Upper lobe of right lung (tissue), 1 donor: ENCODE data around the gene RPS15. TPM values are rescaled to one million over a fixed set of nuclear protein-coding genes. Genes with fewer than 3 reads are reported as not detected.
A peak's percentile ranks its signal among the peaks of the same experiment; 100 is the strongest.
"Not testable (repeated sequence)": the region's sequence is repeated elsewhere in the genome, so short reads cannot be mapped to it uniquely, and the experiment has no call there.

ENCODE experiments used
- ATAC-seq: fragments of 200-7000 bp; cut with Tn5 transposase; one replicate; pipeline ENCODE4 v1.9.1; 2020; ENCODE audit warnings: mild to moderate bottlenecking, moderate library complexity
- DNase-seq: peaks from one replicate; pipeline ENCODE4 v3.0.0-alpha.2; 2020
- H3K27ac ChIP-seq: fragments of 200-600 bp; one replicate; pipeline ENCODE4 v1.8.0; 2022
- H3K27me3 ChIP-seq: fragments of 200-600 bp; one replicate; pipeline ENCODE4 v1.8.0; 2022; ENCODE audit warnings: mild to moderate bottlenecking
- H3K36me3 ChIP-seq: fragments of 200-600 bp; one replicate; pipeline ENCODE4 v1.8.0; 2022
- H3K4me1 ChIP-seq: fragments of 200-600 bp; one replicate; pipeline ENCODE4 v1.8.0; 2022
- H3K4me3 ChIP-seq: fragments of 200-600 bp; one replicate; pipeline ENCODE4 v1.8.0; 2022; ENCODE audit warnings: mild to moderate bottlenecking
- H3K9me3 ChIP-seq: fragments of 200-600 bp; one replicate; pipeline ENCODE4 v1.8.0; 2022
- CTCF ChIP-seq: fragments of 200-600 bp; IDR thresholded peaks from one replicate; pipeline ENCODE4 v1.8.0; 2022; ENCODE audit warnings: antibody characterized with exemption
- intact Hi-C: fragments of 100-400 bp; cut with DNase I; formaldehyde crosslinking; loops from one replicate; pipeline ENCODE4 v1.11.0; 2022
- total RNA-seq: library from RNA; stranded (reverse); fragmentation: NEBNext Ultra II Directional; extraction: Animal tissue kit (Norgen Biotek cat#: 25700); gene quantifications from one replicate; pipeline ENCODE4 v1.2.1, GENCODE V29; 2021
- donor health status: DM: no; HTN: yes; CAD: no; lungs with severe emphysema.

RPS15 gene
- total RNA-seq, 1 donor from 2014 or later = 841 TPM

- H3K27me3 ChIP-seq = no peaks in the 10 kb centered on the region
- intact Hi-C loops = no loop called here
- peaks cover 49% of the 10 kb centered on the region for H3K4me1 ChIP-seq
- H3K27ac ChIP-seq = peak overlapping the region; percentile 11
- H3K36me3 ChIP-seq = peaks cover 51% of the 10 kb centered on the region
- no peaks in the 10 kb centered on the region for H3K9me3 ChIP-seq
- no peak for DNase-seq
- H3K4me3 ChIP-seq = no peak overlapping the region
- no peak for TF ChIP-seq CTCF
- no peak for ATAC-seq
These were observed 20.3 kb upstream of the RPS15 start for GRCh38 chr19:1417681-1418495.

GRCh38 chr19:1418496-1418775 lies 19.8 kb upstream of the RPS15 start:
- no peak overlapping the region for H3K27ac ChIP-seq
- peaks cover 44% of the 10 kb centered on the region for H3K4me1 ChIP-seq
- no peaks in the 10 kb centered on the region for H3K27me3 ChIP-seq
- no peak for DNase-seq
- H3K36me3 ChIP-seq = peaks cover 53% of the 10 kb centered on the region
- no peaks in the 10 kb centered on the region for H3K9me3 ChIP-seq
- no peak for ATAC-seq
- intact Hi-C loops = no loop called here
- no peak overlapping the region for H3K4me3 ChIP-seq
- TF ChIP-seq CTCF = no peak

DNA sequence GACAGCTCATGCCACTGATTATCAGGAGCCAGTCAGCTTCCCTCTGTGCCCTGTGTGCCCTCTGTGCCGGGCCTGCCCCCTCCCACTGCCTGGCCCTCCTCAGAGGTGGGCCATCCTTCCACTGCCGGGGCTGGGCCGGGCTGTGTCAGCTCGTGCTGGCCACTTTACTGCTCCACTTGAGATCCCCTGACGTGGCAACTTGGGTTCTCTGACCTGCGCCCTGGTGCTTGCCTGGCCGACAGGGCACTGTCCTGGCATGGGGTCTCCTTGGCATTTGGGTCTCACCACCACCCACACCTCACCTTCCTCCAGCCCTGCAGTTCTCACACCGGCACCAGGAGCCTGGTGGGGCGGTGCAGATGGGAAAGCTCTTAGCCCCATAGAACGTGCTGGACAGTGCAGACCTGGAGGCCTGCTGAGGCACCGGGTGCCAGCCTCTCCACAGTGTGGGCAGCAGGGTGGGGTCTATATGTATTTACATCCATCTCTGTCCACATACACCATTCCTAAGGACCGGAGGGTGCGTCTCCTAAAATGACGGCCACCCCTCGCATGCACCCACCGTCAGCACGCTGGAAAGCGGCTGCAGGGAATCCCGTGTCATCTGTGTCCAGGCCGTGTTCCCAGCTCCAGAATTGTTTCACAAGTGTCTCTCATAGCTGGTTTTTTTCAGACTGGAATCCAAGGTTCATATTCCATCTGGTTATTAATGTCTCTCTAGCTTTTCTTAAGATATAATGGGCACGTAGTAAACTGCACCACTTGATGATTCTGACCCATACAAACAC lies 19.1 kb upstream of the RPS15 start:
- Histone ChIP-seq H3K27me3 (no peaks in the 10 kb centered on the region), H3K9me3 (no peaks in the 10 kb centered on the region), H3K4me1 (peaks cover 39% of the 10 kb centered on the region), H3K27ac (no peak overlapping the region), H3K36me3 (peaks cover 59% of the 10 kb centered on the region), H3K4me3 (no peak overlapping the region)
- ATAC-seq (no peak), DNase-seq (no peak)
- no peak for TF ChIP-seq CTCF
- intact Hi-C loops = no loop called here

GRCh38 chr19:1420085-1420484 lies 18.1 kb upstream of the RPS15 start:
- intact Hi-C loops, ATAC-seq, H3K4me3 ChIP-seq, H3K27me3 ChIP-seq, H3K27ac ChIP-seq, DNase-seq, H3K9me3 ChIP-seq: not testable (repeated sequence)
- peaks cover 29% of the 10 kb centered on the region for H3K4me1 ChIP-seq
- peaks cover 67% of the 10 kb centered on the region for H3K36me3 ChIP-seq

DNA sequence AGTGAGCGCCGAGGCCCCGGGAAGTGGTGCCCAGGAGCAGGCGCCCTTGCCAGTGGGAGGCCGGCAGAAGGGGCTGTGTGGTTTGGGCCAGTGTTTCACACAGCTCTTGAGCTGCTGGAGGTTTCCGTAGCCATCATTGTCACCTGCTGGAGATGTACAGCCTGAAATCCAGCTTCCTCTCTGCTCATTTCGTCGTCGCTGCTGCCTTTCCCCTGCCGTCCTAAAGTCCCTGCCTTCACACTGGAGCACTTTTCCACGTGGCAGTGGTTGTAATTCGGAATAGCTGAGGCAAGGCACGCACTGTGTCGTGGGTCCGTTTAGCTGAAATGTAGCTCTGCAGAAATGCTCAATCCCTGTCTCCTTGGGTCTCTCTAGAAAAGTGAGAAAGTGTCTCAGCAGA lies 17.6 kb upstream of the RPS15 start:
- H3K4me1 ChIP-seq = peaks cover 27% of the 10 kb centered on the region
- ATAC-seq = no peak
- no peak for TF ChIP-seq CTCF
- peaks cover 72% of the 10 kb centered on the region for H3K36me3 ChIP-seq
- no peaks in the 10 kb centered on the region for H3K9me3 ChIP-seq
- H3K27me3 ChIP-seq = no peaks in the 10 kb centered on the region
- intact Hi-C loops = no loop called here
- no peak overlapping the region for H3K4me3 ChIP-seq
- no peak for DNase-seq
- H3K27ac ChIP-seq = no peak overlapping the region

GRCh38 chr19:1421218-1421957 lies 16.8 kb upstream of the RPS15 start:
- no peaks in the 10 kb centered on the region for H3K9me3 ChIP-seq
- peaks cover 80% of the 10 kb centered on the region for H3K36me3 ChIP-seq
- H3K27me3 ChIP-seq = no peaks in the 10 kb centered on the region
- H3K4me3 ChIP-seq = no peak overlapping the region
- intact Hi-C loops = no loop called here
- no peak overlapping the region for H3K27ac ChIP-seq
- TF ChIP-seq CTCF = no peak
- ATAC-seq = no peak
- peaks cover 19% of the 10 kb centered on the region for H3K4me1 ChIP-seq
- DNase-seq = no peak
